ENCODE results near the gene ZNF365. TPM values are rescaled to one million over a fixed set of nuclear protein-coding genes. Genes with fewer than 3 reads are reported as not detected.

The ZNF365 gene
- polyA plus RNA-seq, 1 donor from 2014 or later, result 1.9 TPM

GRCh38 chr10:62381385-62382102 is 7.4 kb downstream of the ZNF365 start:
- no peaks in the 10 kb centered on the region for H3K27me3 ChIP-seq (ENCODE audit: insufficient read depth, low read depth, low read length)
- H3F3A ChIP-seq (ENCODE audit: insufficient read depth, low read length, poor library complexity, severe bottlenecking), result no peaks in the 10 kb centered on the region
- H3K4me3 ChIP-seq (ENCODE audit: low read length), result no peak overlapping the region
- H3K36me3 ChIP-seq (ENCODE audit: insufficient read depth, low read length), result no peaks in the 10 kb centered on the region
- H3K79me2 ChIP-seq (replicated peaks; ENCODE audit: insufficient read depth, low read length), result no peaks in the 10 kb centered on the region
- H3K9me3 ChIP-seq (ENCODE audit: low read length), result no peaks in the 10 kb centered on the region
- no peaks in the 10 kb centered on the region for H4K20me1 ChIP-seq (ENCODE audit: insufficient read depth)
- no peaks in the 10 kb centered on the region for H3K9me2 ChIP-seq (ENCODE audit: insufficient read depth, low read length)
- H2AFZ ChIP-seq (ENCODE audit: low read depth, low read length), result no peak overlapping the region
- no peak overlapping the region for H3K4me2 ChIP-seq (ENCODE audit: low read length)
- no peak overlapping the region for H3K9ac ChIP-seq (ENCODE audit: low read length)
- TF ChIP-seq POLR2AphosphoS5 (IDR thresholded peaks at IDR 0.05), result no peak
- TF ChIP-seq EP300 (conservative IDR thresholded peaks at IDR 0.05; ENCODE audit: poor library complexity, severe bottlenecking), result no peak
- TF ChIP-seq REST (IDR thresholded peaks at IDR 0.05; ENCODE audit: borderline replicate concordance), result no peak
- TF ChIP-seq TAF1 (IDR thresholded peaks at IDR 0.05; ENCODE audit: low read depth), result no peak
- H3K27ac ChIP-seq (ENCODE audit: low read length), result no peak overlapping the region

GRCh38 chr10:62382831-62383230 is 8.7 kb downstream of the ZNF365 start:
- TF ChIP-seq REST (IDR thresholded peaks at IDR 0.05; ENCODE audit: borderline replicate concordance) (no peak), RAD21 (conservative IDR thresholded peaks at IDR 0.05) (no peak), TAF1 (IDR thresholded peaks at IDR 0.05; ENCODE audit: low read depth) (no peak), EZH2 (IDR thresholded peaks at IDR 0.05; ENCODE audit: borderline replicate concordance, insufficient read depth, low read length, poor library complexity, severe bottlenecking) (no peak), MXI1 (conservative IDR thresholded peaks at IDR 0.05; ENCODE audit: poor library complexity, severe bottlenecking) (no peak), SMC3 (conservative IDR thresholded peaks at IDR 0.05; ENCODE audit: poor library complexity) (no peak), EP300 (conservative IDR thresholded peaks at IDR 0.05; ENCODE audit: poor library complexity, severe bottlenecking) (no peak), CTCF (IDR thresholded peaks at IDR 0.05; ENCODE audit: poor library complexity, severe bottlenecking) (no peak), POLR2AphosphoS5 (IDR thresholded peaks at IDR 0.05) (no peak)
- no peaks in the 10 kb centered on the region for H3K79me2 ChIP-seq (replicated peaks; ENCODE audit: insufficient read depth, low read length)
- no peak overlapping the region for H3K9ac ChIP-seq (ENCODE audit: low read length)
- H4K20me1 ChIP-seq (ENCODE audit: insufficient read depth), result no peaks in the 10 kb centered on the region
- H3K27ac ChIP-seq (ENCODE audit: low read length), result no peak overlapping the region
- H3K4me3 ChIP-seq (ENCODE audit: low read length), result no peak overlapping the region
- H2AFZ ChIP-seq (ENCODE audit: low read depth, low read length), result no peak overlapping the region
- H3F3A ChIP-seq (ENCODE audit: insufficient read depth, low read length, poor library complexity, severe bottlenecking), result no peaks in the 10 kb centered on the region
- H3K9me2 ChIP-seq (ENCODE audit: insufficient read depth, low read length), result no peaks in the 10 kb centered on the region
- no peaks in the 10 kb centered on the region for H3K27me3 ChIP-seq (ENCODE audit: insufficient read depth, low read depth, low read length)
- no peaks in the 10 kb centered on the region for H3K36me3 ChIP-seq (ENCODE audit: insufficient read depth, low read length)
- no peaks in the 10 kb centered on the region for H3K9me3 ChIP-seq (ENCODE audit: low read length)
- no peak overlapping the region for H3K4me2 ChIP-seq (ENCODE audit: low read length)
